ENCODE data around the gene ASS1.

DNA sequence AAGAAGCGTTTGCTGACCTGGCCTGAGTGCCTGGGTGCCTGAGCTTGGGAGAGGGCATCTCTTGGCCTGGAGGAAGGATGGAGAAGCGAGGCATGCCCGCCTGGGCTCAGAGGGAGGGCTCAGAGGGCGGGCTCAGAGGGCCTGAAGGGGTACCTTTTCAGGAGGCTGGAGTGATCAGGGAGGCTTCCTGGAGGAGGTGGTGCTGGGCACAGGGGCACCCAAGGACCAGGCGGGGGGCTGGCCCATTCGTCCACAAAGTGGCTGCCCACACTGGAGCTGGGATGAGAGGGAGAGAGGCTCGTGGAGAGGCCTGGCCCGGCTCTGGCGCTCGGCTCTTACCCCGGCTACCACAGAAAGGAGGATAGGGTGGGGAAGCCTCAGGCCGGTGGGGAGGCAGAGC is 32.8 kb downstream of the ASS1 start:
- TF ChIP-seq, protein P1, sequence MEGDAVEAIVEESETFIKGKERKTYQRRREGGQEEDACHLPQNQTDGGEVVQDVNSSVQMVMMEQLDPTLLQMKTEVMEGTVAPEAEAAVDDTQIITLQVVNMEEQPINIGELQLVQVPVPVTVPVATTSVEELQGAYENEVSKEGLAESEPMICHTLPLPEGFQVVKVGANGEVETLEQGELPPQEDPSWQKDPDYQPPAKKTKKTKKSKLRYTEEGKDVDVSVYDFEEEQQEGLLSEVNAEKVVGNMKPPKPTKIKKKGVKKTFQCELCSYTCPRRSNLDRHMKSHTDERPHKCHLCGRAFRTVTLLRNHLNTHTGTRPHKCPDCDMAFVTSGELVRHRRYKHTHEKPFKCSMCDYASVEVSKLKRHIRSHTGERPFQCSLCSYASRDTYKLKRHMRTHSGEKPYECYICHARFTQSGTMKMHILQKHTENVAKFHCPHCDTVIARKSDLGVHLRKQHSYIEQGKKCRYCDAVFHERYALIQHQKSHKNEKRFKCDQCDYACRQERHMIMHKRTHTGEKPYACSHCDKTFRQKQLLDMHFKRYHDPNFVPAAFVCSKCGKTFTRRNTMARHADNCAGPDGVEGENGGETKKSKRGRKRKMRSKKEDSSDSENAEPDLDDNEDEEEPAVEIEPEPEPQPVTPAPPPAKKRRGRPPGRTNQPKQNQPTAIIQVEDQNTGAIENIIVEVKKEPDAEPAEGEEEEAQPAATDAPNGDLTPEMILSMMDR (IDR thresholded peaks at IDR 0.05), result no peak
- TF ChIP-seq POLR2A (IDR thresholded peaks at IDR 0.05), result no peak
- TF ChIP-seq EP300 (IDR thresholded peaks at IDR 0.05), result no peak
